AG04450 (cell line): Measurements from ENCODE around the gene TNFRSF1A. TPM values are rescaled to one million over a fixed set of nuclear protein-coding genes. Genes with fewer than 3 reads are reported as not detected.
A peak's percentile ranks its signal among the peaks of the same experiment; 100 is the strongest.
"Not testable (repeated sequence)": the region's sequence is repeated elsewhere in the genome, so short reads cannot be mapped to it uniquely, and the experiment has no call there.

Experiments used
- CTCF ChIA-PET: fragments of 300-600, 350-600 bp; formaldehyde crosslinking; extraction: SDS; loops from one replicate; lab custom pipeline; 2022; ENCODE audit warnings: antibody characterized with exemption, inconsistent platforms; lab: Charles Lee
- POLR2A ChIA-PET: fragments of 350-600 bp; formaldehyde crosslinking; extraction: SDS; loops from one replicate; lab custom pipeline; 2021; ENCODE audit warnings: antibody characterized with exemption, inconsistent platforms; lab: Yijun Ruan, JAX
- DNase-seq: peaks from one replicate; pipeline ENCODE4 v3.0.0-alpha.2; 2011; ENCODE audit warnings: low read depth, low spot score
- H3K27ac ChIP-seq: one replicate; pipeline ENCODE4 v1.5.1; 2012; ENCODE audit warnings: low read depth, low read length, control low read depth
- H3K27me3 ChIP-seq: one replicate; pipeline ENCODE4 v1.6.0; 2012; ENCODE audit warnings: low read length; ENCODE audit not compliant: control insufficient read depth, insufficient read depth
- H3K4me3 ChIP-seq: 2 replicates; pipeline ENCODE4 v1.5.1; 2011; ENCODE audit warnings: mild to moderate bottlenecking, low read depth, low read length, control low read depth
- H3K9me3 ChIP-seq: 2 replicates; pipeline ENCODE4 v1.5.1; 2012; ENCODE audit warnings: low read length; ENCODE audit not compliant: control insufficient read depth, insufficient read depth
- polyA plus RNA-seq: library from polyadenylated mRNA; depleted of rRNA; stranded (reverse); fragments of >200 nt; gene quantifications from 2 replicates; pipeline ENCODE4 v1.2.3, GENCODE V29; 2011
- TF ChIP-seq, protein P1 (sequence below): IDR thresholded peaks from 2 replicates; pipeline ENCODE4 v1.5.1; 2011; ENCODE audit warnings: low read depth, low read length, control low read depth, inconsistent platforms

The TNFRSF1A gene
- polyA plus RNA-seq, 1 experiment: 231 TPM

DNA sequence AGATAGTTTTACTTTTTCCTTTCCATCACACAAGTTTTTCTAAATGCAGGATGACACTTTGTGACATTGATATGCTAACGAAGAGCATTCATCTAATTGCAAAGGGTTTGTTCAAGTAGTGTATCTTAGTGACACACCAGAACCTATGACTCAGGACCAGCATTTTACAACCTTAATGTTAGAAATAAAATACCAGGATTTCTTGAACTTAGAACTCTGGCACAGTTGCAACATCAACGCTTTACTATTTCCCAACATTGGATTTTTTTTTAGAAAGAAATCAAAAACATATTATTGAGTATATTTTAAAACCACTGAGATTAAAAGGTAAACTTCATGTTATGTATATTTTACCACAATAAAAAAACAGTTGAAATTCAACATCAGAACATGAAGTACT is 49.3 kb downstream of the TNFRSF1A start:
- Histone ChIP-seq H3K9me3 (peaks cover 3% of the 10 kb centered on the region; the same call in 1 of the 2 replicates), H3K27me3 (no peaks in the 10 kb centered on the region), H3K4me3 (no peak overlapping the region), H3K27ac (no peak overlapping the region)
- ChIA-PET POLR2A (no interaction called here), CTCF (interaction anchor here (0.7 kb wide), 1 partner anchor 91 kb away, joined by 3 read pairs; no protein-coding TSS in a partner anchor)
- TF ChIP-seq, protein P1, sequence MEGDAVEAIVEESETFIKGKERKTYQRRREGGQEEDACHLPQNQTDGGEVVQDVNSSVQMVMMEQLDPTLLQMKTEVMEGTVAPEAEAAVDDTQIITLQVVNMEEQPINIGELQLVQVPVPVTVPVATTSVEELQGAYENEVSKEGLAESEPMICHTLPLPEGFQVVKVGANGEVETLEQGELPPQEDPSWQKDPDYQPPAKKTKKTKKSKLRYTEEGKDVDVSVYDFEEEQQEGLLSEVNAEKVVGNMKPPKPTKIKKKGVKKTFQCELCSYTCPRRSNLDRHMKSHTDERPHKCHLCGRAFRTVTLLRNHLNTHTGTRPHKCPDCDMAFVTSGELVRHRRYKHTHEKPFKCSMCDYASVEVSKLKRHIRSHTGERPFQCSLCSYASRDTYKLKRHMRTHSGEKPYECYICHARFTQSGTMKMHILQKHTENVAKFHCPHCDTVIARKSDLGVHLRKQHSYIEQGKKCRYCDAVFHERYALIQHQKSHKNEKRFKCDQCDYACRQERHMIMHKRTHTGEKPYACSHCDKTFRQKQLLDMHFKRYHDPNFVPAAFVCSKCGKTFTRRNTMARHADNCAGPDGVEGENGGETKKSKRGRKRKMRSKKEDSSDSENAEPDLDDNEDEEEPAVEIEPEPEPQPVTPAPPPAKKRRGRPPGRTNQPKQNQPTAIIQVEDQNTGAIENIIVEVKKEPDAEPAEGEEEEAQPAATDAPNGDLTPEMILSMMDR: no peak
- no peak for DNase-seq

DNA sequence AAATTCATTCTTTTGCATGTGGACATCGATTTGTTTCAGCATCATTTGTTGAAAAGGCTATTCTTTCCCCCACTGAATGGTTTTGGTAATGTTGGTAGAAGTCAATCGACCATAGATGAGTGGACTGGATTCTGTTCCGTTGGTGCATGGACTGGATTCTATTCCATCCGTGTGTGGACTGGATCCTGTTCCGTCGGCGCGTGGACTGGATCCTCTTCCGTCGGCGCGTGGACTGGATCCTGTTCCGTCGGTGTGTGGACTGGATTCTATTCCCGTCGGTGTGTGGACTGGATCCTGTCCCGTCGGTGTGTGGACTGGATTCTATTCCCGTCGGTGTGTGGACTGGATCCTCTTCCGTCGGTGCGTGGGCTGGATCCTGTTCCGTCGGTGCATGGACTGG is 52.0 kb downstream of the TNFRSF1A start:
- H3K27me3 ChIP-seq, POLR2A ChIA-PET, H3K9me3 ChIP-seq, H3K4me3 ChIP-seq, H3K27ac ChIP-seq, CTCF ChIA-PET, DNase-seq: not testable (repeated sequence)

DNA sequence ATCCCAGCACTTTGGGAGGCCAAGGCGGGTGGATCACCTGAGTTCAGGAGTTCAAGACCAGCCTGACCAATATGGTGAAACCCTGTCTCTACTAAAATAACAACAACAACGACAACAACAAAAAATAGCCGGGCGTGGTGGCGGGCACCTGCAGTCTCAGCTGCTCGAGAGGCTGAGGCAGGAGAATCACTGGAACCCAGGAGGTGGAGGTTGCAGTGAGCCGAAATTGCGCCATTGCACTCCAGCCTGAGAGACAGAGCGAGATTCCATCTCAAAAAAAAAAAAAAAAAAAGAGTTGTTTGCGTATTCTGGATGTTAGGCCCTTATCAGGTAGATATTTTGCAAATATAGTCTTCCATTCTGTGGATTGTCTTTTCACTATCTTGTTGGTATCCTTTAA is 52.8 kb downstream of the TNFRSF1A start:
- not testable (repeated sequence) for H3K4me3 ChIP-seq, H3K27me3 ChIP-seq, H3K27ac ChIP-seq, H3K9me3 ChIP-seq, DNase-seq
- POLR2A ChIA-PET: interaction anchor here (0.7 kb wide), 1 partner anchor 245 kb away, joined by 5 read pairs; no protein-coding TSS in a partner anchor
- CTCF ChIA-PET: interaction anchor here (3.9 kb wide), 1 partner anchor 176 kb away, joined by 27 read pairs; no protein-coding TSS in a partner anchor

DNA sequence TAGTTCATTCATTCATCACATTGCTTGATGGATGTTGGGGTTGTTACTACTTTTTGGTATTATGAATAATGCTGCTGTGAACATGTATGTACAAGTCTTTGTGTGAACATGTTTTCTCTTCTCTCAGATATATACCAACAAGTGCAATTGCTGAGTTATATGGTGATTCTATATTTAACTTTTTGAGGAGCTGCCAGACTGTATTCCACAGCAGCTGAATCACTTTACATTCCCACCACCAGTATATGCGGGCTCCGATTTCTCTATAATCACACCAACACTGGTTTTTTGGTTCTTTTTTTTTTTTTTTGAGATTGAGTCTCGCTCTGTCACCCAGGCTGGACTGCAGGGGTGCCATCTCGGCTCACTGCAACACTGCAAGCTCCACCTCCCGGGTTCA is 53.6 kb downstream of the TNFRSF1A start:
- H3K4me3 ChIP-seq: no peak overlapping the region
- no peak overlapping the region for H3K27ac ChIP-seq
- TF ChIP-seq, protein P1: peak; percentile 29; the same call in 1 of the 2 replicates
- H3K9me3 ChIP-seq: peaks cover 3% of the 10 kb centered on the region; the same call in 1 of the 2 replicates
- CTCF ChIA-PET: interaction anchor here (0.6 to 6.3 kb wide), 7 partner anchors 9 to 542 kb away, joined by 3 to 183 read pairs (median 3); no protein-coding TSS in a partner anchor
- H3K27me3 ChIP-seq: no peaks in the 10 kb centered on the region
- DNase-seq: no peak
- POLR2A ChIA-PET: interaction anchor here (0.7 kb wide), 1 partner anchor 246 kb away, joined by 5 read pairs; no protein-coding TSS in a partner anchor

DNA sequence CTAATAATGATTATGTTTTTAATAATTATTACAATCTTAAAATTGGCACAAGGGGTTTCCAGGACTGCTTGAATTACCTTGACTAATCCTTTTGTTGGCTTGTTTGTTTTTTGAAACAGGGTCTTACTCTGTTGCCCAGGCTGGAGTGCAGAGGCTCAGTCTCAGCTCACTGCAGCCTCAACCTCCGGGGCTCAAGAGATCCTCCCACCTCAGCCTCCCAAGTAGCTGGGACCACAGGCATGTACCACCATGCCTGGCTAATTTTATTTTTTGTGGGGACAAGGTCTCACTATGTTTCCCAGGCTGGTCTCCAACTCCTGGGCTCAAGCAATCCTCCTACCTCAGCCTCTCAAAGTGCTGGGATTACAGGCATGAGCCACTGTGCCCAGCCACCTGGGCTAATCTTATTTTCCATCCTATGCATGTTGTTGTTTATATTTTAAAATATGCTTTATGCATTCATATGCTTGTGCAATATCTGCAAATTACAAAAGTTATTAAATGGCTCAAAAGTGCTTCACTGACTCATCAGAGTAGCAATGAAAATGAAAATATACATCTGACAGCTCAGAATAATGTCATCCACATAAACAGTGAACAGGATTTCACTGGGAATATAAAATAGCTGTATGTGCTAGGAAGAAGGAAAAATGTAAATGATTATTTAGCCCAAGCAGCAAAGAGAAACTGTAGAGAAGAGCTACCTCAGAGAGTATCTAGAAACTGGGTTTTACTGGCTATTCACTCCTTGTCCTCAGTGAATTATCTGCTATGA is 56.2 kb downstream of the TNFRSF1A start:
- POLR2A ChIA-PET: interaction anchor here (0.5 to 2.0 kb wide), 9 partner anchors 12 to 298 kb away, joined by 3 to 6 read pairs (median 4); partner anchors contain the start of gene GAPDH
- CTCF ChIA-PET: interaction anchor here (0.5 to 6.3 kb wide), 24 partner anchors 12 to 857 kb away, joined by 3 to 185 read pairs (median 6); partner anchors contain the start of genes CD9 and VWF
- no peaks in the 10 kb centered on the region for H3K27me3 ChIP-seq
- H3K9me3 ChIP-seq: peaks cover 3% of the 10 kb centered on the region; the same call in 1 of the 2 replicates
- peak overlapping the region; percentile 89 for H3K27ac ChIP-seq
- no peak overlapping the region for H3K4me3 ChIP-seq
- TF ChIP-seq, protein P1: no peak
- DNase-seq: no peak
